Left ventricle myocardium inferior (tissue), 1 donor: Measurements from ENCODE around the gene ACSS3. TPM values are rescaled to one million over a fixed set of nuclear protein-coding genes. Genes with fewer than 3 reads are reported as not detected.

Experiments
- DNase-seq: peaks from one replicate; pipeline ENCODE4 v3.0.0-alpha.2; 2020
- H3K27ac ChIP-seq: fragments of 200-600 bp; replicated peaks from 2 replicates; pipeline ENCODE4 v1.8.0; 2021
- H3K27me3 ChIP-seq: fragments of 200-600 bp; 2 replicates; pipeline ENCODE4 v1.8.0; 2021; ENCODE audit warnings: low read depth
- H3K36me3 ChIP-seq: fragments of 200-600 bp; 2 replicates; pipeline ENCODE4 v1.8.0; 2021
- H3K4me1 ChIP-seq: fragments of 200-600 bp; 2 replicates; pipeline ENCODE4 v1.8.0; 2021
- H3K4me3 ChIP-seq: fragments of 200-600 bp; 2 replicates; pipeline ENCODE4 v1.8.0; 2021; ENCODE audit warnings: mild to moderate bottlenecking, moderate library complexity
- H3K9me3 ChIP-seq: fragments of 200-600 bp; replicated peaks from 2 replicates; pipeline ENCODE4 v1.8.0; 2021
- CTCF ChIP-seq: fragments of 200-600 bp; IDR thresholded peaks from 2 replicates; pipeline ENCODE4 v1.8.0; 2021; ENCODE audit warnings: antibody characterized with exemption, mild to moderate bottlenecking, borderline replicate concordance
- intact Hi-C: fragments of 100-400 bp; cut with micrococcal nuclease; formaldehyde crosslinking; loops from one replicate; pipeline ENCODE4 v1.11.0; 2022
- total RNA-seq: library from RNA; stranded (reverse); fragmentation: NEBNext Ultra II Directional; extraction: Animal tissue kit (Norgen Biotek cat#: 25700); gene quantifications from one replicate; pipeline ENCODE4 v1.2.1, GENCODE V29; 2021
- donor health status: DM: no; HTN: yes; CAD: no; lungs with severe emphysema.

ACSS3 gene
- total RNA-seq, 1 donor from 2014 or later = 24.5 TPM

- H3K27me3 ChIP-seq = no peaks in the 10 kb centered on the region
- no peak for TF ChIP-seq CTCF
- intact Hi-C loops = no loop called here
- peak overlapping the region; percentile 47 for H3K27ac ChIP-seq
- peak overlapping the region; percentile 18 for H3K4me3 ChIP-seq
- no peaks in the 10 kb centered on the region for H3K9me3 ChIP-seq
- H3K4me1 ChIP-seq = peaks cover 86% of the 10 kb centered on the region
- H3K36me3 ChIP-seq = no peaks in the 10 kb centered on the region
- no peak for DNase-seq
Observed at GRCh38 chr12:81085832-81086231, 8.0 kb downstream of the ACSS3 start.

- H3K27ac ChIP-seq = peak overlapping the region; percentile 47
- H3K27me3 ChIP-seq = no peaks in the 10 kb centered on the region
- TF ChIP-seq CTCF = no peak
- intact Hi-C loops = no loop called here
- DNase-seq = no peak
- no peaks in the 10 kb centered on the region for H3K36me3 ChIP-seq
- H3K9me3 ChIP-seq = no peaks in the 10 kb centered on the region
- peak overlapping the region; percentile 18 for H3K4me3 ChIP-seq
- H3K4me1 ChIP-seq = peaks cover 81% of the 10 kb centered on the region
Observed at GRCh38 chr12:81086342-81086741, 8.5 kb downstream of the ACSS3 start.

- intact Hi-C loops = no loop called here
- Histone ChIP-seq H3K36me3 (no peaks in the 10 kb centered on the region), H3K9me3 (no peaks in the 10 kb centered on the region), H3K27me3 (no peaks in the 10 kb centered on the region), H3K4me3 (no peak overlapping the region), H3K4me1 (peaks cover 65% of the 10 kb centered on the region), H3K27ac (no peak overlapping the region)
- TF ChIP-seq CTCF = no peak
- DNase-seq = no peak
Observed at GRCh38 chr12:81088221-81088620, 10.3 kb downstream of the ACSS3 start.

- no peak for TF ChIP-seq CTCF
Observed at GRCh38 chr12:81089412-81089811, 11.5 kb downstream of the ACSS3 start.

GRCh38 chr12:81092053-81092452 is 14.2 kb downstream of the ACSS3 start:
- H3K27me3 ChIP-seq = no peaks in the 10 kb centered on the region
- no peaks in the 10 kb centered on the region for H3K36me3 ChIP-seq
- peaks cover 50% of the 10 kb centered on the region for H3K4me1 ChIP-seq
- no peak overlapping the region for H3K4me3 ChIP-seq
- no peaks in the 10 kb centered on the region for H3K9me3 ChIP-seq
- no peak for TF ChIP-seq CTCF
- intact Hi-C loops = no loop called here
- DNase-seq = no peak
- H3K27ac ChIP-seq = no peak overlapping the region

More at GRCh38 chr12:81089412-81089811, 11.5 kb downstream of the ACSS3 start:
- DNase-seq = no peak
- no peaks in the 10 kb centered on the region for H3K27me3 ChIP-seq
- peaks cover 56% of the 10 kb centered on the region for H3K4me1 ChIP-seq
- H3K36me3 ChIP-seq = no peaks in the 10 kb centered on the region
- H3K4me3 ChIP-seq = no peak overlapping the region
- intact Hi-C loops = no loop called here
- no peaks in the 10 kb centered on the region for H3K9me3 ChIP-seq
- H3K27ac ChIP-seq = no peak overlapping the region
